GM19372 (cell line): ENCODE results near the gene KCNJ15.

Experiments used
- ATAC-seq: cut with Tn5 transposase; IDR thresholded peaks from one replicate; pipeline ENCODE4 v1.9.1; 2021; ENCODE audit warnings: mild to moderate bottlenecking, low read depth, moderate library complexity; ENCODE audit not compliant: unreplicated experiment

KCNJ15 gene

GRCh38 chr21:38322311-38322950 lies 65.6 kb downstream of the KCNJ15 start:
- no peak for ATAC-seq

DNA sequence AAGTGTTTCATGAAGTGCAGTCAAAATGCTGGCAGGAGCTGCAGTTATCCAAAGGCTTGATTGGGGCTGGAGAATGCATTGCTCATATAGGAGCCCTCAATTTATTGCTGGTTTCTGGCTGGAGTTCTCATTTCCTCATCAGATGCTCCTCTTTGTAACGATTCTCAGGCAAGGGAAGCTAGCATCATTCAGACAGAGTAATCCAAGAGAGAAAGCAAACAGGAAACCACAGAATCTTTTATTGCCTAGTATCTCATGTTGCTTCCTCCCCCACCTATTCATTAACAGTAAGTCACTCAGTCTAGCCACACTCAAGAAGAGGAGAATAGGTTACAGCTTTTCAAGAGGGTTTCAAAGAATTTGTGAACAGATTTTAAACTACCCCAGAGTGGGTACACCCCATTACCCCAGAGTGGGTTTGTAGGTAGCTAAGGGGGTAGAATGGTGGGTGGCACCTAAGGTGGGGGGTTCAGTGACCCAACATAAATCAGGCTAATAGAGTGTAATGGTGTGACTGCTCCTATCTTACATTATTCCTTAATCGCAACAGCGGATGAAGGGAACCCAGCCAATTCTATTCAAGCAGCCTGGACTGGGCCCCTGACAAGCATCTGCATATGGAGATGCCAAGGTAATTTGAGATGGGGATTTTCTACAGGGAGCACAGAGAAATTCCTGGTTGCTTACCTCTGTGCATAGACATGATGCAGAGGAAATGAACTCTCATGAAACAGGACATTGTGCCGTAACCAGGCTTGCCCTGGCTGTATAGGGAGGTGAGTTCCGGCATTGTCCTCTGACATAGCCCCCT lies 67.1 kb downstream of the KCNJ15 start:
- no peak for ATAC-seq

GRCh38 chr21:38325216-38325615 lies 68.4 kb downstream of the KCNJ15 start:
- ATAC-seq = no peak

DNA sequence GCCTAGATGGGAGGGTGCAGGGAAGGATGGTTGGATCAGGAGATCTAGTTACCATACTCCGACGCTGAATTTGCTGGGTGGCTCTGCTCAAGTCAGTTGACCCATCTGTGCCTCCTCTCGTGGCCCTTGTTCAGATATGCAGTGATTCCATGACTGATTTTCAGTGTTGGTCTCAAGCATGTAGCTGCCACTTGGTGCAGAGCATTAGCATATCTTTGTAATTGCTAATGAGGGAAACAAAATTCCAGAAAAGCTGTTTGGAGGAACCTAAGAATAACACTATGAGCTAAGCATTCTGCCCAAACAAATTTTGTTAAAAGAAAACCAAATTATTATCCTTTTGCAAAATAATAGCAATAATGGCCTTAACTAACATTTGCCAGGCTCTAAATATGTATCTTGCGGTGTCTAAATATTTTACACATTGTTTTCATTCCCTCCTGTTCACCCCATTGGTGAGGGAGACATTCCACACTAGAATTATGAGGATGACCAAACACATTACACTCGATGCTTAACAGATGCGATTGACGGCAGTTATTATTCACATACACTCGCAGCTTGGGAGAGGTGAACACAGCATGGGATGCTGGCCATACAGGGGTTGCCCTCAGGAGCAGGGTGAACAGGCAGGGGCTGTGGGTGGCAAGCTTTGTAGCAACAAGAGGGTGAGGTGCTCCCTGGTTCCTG lies 69.1 kb downstream of the KCNJ15 start:
- ATAC-seq = no peak

DNA sequence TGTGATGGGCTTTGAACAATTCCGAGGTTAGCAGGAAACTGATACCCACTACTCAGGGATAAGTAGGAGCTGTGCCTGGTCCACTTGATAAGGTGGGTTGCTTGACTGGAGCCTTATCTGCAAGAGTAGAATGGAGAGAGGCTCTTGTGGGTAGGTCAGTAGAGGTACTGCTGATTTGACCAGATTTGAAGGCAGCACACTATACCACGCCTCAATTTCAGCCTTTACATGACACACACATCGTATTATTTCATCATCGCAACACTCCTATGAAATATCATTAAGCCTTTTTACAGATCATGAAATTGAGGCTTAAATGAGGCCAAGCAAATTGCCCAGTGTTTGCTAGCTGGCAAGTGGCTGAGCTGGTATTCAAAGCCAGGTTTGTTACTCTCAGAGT lies 69.6 kb downstream of the KCNJ15 start:
- no peak for ATAC-seq

DNA sequence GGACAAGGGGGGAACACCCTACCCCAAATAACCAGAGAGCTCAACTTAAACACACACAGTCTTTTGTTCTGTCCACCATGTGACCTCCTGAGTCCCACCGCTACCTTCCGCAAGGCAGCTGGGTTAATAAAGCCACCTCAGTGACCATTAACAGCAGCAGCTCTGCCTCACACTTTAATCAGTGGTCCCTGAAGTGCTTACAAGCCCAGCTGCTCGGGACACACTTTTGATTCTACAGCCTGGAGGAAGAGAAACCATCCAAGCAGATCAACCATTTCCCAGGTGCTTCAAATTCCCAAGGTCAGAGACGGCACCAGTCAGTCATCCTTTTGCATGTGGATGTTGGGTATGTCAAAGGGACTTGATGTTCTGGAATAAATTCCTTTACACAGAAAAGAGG lies 70.1 kb downstream of the KCNJ15 start:
- no peak for ATAC-seq

- no peak for ATAC-seq
Measured at GRCh38 chr21:38327984-38328383, 71.2 kb downstream of the KCNJ15 start.

DNA sequence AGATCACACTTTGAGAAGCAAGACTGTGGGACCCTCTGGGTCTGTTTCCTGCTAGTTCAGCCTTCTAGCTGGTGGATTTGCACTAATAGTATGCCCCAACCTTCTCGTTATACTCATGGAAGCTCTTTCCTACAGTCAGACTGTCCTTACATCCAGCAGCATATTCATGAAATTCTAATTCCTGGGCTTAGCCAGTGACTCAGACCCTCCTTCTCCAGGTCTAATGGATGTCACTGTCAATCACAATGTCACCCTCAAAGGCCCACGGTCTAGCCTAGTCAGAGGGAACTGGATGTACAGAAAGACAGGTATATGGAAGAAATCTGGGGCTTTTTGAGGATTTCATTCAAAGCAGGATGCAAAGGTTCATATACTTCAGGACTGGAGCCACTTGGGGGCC lies 72.4 kb downstream of the KCNJ15 start:
- ATAC-seq = no peak

DNA sequence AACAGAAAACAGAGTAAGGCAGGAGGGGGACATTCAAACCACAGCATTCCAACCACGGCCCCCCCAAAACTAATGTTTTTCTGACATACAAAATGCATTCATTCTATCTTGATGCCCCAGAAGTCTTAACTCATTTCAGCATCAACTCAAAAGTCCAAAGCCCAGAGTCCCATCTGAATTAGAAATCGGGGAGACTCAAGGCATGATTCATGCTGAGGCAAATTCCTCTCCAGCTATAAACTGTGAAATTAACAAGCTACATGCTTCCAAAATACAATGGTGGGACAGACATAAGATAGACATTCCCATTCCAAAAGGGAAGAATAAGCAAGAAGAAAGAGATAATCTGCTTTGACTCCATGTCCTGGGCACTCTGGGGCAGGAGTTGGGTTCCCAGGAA lies 73.9 kb downstream of the KCNJ15 start:
- no peak for ATAC-seq

DNA sequence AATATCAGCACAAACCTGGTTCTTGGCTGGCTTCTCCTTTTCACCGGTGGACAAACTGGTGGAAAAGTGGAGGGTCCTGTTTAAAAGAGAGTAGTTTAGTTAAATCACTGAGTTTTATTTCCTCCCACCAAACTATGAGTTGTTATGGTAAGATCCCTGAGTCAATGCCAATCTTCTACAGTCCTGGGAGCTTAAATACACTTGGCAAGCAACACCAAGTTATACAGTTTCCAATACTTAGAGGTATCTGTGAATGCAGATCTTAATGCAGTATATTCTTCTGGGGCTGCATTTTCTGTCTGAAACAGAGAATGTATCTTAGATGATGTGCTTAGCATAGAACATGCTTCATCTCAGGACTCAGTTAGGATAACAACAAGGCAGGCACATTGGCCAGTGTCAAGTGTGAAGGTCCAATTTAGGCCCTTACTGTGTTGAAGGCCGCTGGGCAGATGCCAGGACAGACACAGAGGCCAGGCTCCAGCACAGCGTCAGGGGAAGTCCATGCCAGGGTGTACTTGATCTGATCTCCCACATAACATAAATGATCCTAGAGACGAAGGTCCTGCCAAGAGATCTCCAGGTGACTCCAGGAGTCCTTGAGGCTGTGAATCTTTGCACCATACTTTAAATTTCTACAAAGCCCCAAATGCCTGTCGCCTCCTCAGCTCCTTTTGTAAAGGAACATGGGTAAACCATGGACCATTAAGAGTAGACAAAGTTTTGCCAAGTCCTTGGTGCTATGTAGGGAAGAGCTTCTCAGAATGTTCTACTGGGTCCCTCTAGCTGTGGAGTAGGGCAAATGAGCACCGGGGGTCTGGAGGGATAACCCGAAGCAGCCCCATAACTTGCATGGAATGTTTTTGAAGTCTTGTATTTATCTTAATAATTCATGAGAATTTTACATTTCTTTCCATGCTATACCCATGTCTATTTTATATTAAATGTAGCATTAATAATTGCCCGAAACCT lies 76.8 kb downstream of the KCNJ15 start:
- no peak for ATAC-seq

GRCh38 chr21:38334866-38335265 lies 78.1 kb downstream of the KCNJ15 start:
- ATAC-seq = no peak

DNA sequence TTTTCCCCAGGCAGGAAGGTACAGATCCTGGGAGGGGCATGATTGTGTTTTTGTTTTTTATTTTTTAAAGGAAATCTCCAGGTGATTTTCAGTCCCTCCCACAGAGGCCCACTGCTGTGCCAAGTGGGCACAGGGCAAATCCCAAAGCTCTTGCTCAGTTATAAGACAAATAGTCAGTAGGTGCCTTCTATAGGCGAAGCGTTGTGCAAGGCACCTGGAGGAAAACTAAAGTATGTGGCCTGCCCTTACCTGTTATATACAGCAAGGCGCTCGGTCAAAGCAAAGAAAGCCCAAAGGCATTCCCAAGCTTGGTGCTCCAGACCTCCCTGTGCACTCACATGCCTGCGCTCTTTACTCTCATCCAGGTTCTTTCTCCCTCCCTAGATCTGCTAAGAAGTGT lies 81.0 kb downstream of the KCNJ15 start:
- ATAC-seq = no peak

- ATAC-seq = no peak
Measured at GRCh38 chr21:38340131-38340530, 83.3 kb downstream of the KCNJ15 start.

DNA sequence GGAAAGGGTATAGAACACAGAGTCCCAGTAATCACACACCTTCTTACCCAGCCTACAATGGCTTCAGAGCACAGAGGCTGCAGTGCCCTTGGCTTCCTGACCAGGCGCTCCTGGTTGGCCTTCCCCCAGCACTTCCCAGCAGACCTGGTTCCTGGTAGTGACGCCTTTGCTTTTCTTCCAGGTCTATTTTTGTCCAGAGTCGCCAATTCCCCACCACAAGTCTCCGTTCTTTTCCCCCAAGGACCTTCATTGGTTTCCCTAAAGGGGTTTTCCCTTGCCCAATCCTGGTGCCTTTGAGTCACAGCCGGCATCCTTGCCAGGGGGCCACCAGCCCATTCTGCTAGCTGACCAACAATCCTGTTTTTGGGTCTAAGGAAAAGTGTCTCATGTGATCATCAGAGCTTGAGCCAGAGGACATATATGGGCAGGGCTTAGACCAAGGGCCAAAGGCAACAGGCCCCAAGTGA lies 84.8 kb downstream of the KCNJ15 start:
- no peak for ATAC-seq

- ATAC-seq = no peak
Measured at GRCh38 chr21:38342739-38343138, 85.9 kb downstream of the KCNJ15 start.

- no peak for ATAC-seq
Measured at GRCh38 chr21:38343691-38344090, 86.9 kb downstream of the KCNJ15 start.

GRCh38 chr21:38346286-38346685 lies 89.5 kb downstream of the KCNJ15 start:
- no peak for ATAC-seq

DNA sequence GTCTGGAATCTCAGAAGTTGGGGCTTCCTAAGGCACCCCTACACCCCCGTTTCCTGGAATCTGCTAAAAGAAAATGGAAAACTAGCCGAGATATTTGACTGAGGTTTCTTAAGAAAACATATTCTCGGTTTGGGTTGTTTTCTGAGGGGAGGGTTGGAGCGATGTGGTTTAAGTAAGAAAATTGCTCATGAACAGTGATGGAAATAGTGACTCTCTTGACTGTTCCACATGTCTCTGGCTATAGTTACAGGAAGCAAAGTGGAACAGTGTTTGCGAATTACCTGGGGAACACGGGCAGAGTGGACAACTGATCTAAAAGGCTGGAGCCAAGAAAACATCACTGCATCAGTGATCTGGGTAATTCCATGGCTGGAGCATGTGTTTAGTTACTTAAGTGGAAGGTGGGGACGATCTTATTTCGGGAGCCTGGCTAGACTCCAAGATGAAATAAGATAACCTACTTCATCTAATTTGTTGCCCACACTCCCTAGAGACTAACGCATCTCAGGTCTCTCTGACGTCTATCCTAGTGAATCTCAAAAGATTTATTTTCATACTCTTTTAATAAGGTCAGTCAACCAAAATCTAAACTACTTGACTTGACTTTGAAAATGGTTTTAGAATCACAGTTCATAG lies 92.4 kb downstream of the KCNJ15 start:
- no peak for ATAC-seq

DNA sequence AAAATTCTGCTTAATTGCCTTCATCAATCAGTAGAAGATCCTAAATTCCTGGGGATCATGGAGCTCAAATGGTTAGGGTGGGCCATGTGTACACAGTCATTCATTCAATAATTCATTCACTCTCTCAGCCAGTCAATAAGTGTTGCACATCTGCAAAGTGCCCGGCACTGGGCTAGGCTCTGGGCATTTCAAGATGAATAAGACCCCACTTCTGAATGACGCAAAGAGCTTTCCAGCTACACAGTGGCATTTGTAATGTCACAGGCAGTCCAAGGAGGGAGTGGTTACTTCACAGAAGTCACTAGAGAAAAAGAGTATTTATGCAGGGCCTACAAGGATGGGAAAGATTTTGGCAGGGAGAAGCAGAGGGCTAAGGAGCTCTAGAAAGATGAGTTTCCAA lies 93.2 kb downstream of the KCNJ15 start:
- ATAC-seq = no peak

GRCh38 chr21:38350684-38351083 lies 93.9 kb downstream of the KCNJ15 start:
- ATAC-seq = no peak
